ENCODE data around the gene BID. TPM values are rescaled to one million over a fixed set of nuclear protein-coding genes. Genes with fewer than 3 reads are reported as not detected.

BID gene
- polyA plus RNA-seq, 1 donor: 21.4 TPM

- DNase-seq (ENCODE audit: low read depth): no peak
These were observed 29.5 kb upstream of the BID start for GRCh38 chr22:17803609-17804270.

GRCh38 chr22:17802822-17803221 is 28.6 kb upstream of the BID start:
- DNase-seq (ENCODE audit: low read depth): no peak

- no peak for DNase-seq (ENCODE audit: low read depth)
These were observed 28.1 kb upstream of the BID start for GRCh38 chr22:17802411-17802810.

- no peak for DNase-seq (ENCODE audit: low read depth)
These were observed 23.7 kb upstream of the BID start for GRCh38 chr22:17797721-17798559.

- DNase-seq (ENCODE audit: low read depth): no peak
These were observed 22.4 kb upstream of the BID start for GRCh38 chr22:17796695-17797094.

- no peak for DNase-seq (ENCODE audit: low read depth)
These were observed 21.6 kb upstream of the BID start for GRCh38 chr22:17795661-17796548.

- no peak for DNase-seq (ENCODE audit: low read depth)
These were observed 20.7 kb upstream of the BID start for GRCh38 chr22:17794726-17795542.

- DNase-seq (ENCODE audit: low read depth): no peak
These were observed 18.7 kb upstream of the BID start for GRCh38 chr22:17792854-17793434.

- DNase-seq (ENCODE audit: low read depth): no peak
These were observed 18.0 kb upstream of the BID start for GRCh38 chr22:17792299-17792698.

GRCh38 chr22:17791196-17791595 is 16.9 kb upstream of the BID start:
- no peak for DNase-seq (ENCODE audit: low read depth)

GRCh38 chr22:17789379-17790200 is 15.3 kb upstream of the BID start:
- no peak for DNase-seq (ENCODE audit: low read depth)

GRCh38 chr22:17788528-17789378 is 14.5 kb upstream of the BID start:
- DNase-seq (ENCODE audit: low read depth): no peak

- no peak for DNase-seq (ENCODE audit: low read depth)
These were observed 13.6 kb upstream of the BID start for GRCh38 chr22:17787716-17788330.

- DNase-seq (ENCODE audit: low read depth): no peak
These were observed 13.0 kb upstream of the BID start for GRCh38 chr22:17787241-17787640.

GRCh38 chr22:17786435-17787161 is 12.3 kb upstream of the BID start:
- DNase-seq (ENCODE audit: low read depth): no peak

GRCh38 chr22:17785185-17786184 is 11.2 kb upstream of the BID start:
- no peak for DNase-seq (ENCODE audit: low read depth)

GRCh38 chr22:17784776-17785175 is 10.5 kb upstream of the BID start:
- no peak for DNase-seq (ENCODE audit: low read depth)

Measured in forelimb muscle (tissue), 1 donor.